IgD-negative memory B cell (primary cell): ENCODE measurements around the gene STK25. TPM values are rescaled to one million over a fixed set of nuclear protein-coding genes. Genes with fewer than 3 reads are reported as not detected.
A peak's percentile ranks its signal among the peaks of the same experiment; 100 is the strongest.

Experiments
- H3K27ac Mint-ChIP-seq, 3 donors: one replicate each; pipeline ENCODE4 v1.8.0; 2020 to 2022; ENCODE audit warnings: mild to moderate bottlenecking in 3 of 3, mixed read lengths in 3 of 3, moderate library complexity in 1 of 3
- H3K27me3 Mint-ChIP-seq: one replicate; pipeline ENCODE4 v1.8.0; 2021; ENCODE audit warnings: mixed read lengths
- H3K36me3 Mint-ChIP-seq: one replicate; pipeline ENCODE4 v1.8.0; 2020; ENCODE audit warnings: mild to moderate bottlenecking, mixed read lengths
- H3K4me1 Mint-ChIP-seq, 3 donors: one replicate each; pipeline ENCODE4 v1.8.0; 2020 to 2022; ENCODE audit warnings: mixed read lengths in 3 of 3, mild to moderate bottlenecking in 1 of 3
- H3K4me3 Mint-ChIP-seq, 4 donors: one replicate each; pipeline ENCODE4 v1.8.0; 2020 to 2022; ENCODE audit warnings: mild to moderate bottlenecking in 4 of 4, mixed read lengths in 4 of 4, moderate library complexity in 3 of 4
- H3K9me3 Mint-ChIP-seq, 3 donors: one replicate each; pipeline ENCODE4 v1.8.0; 2020 to 2021; ENCODE audit warnings: mixed read lengths in 3 of 3, mild to moderate bottlenecking in 1 of 3
- polyA plus RNA-seq: library from polyadenylated mRNA; unstranded; fragments of 300-500 nt; fragmentation: Illumina TruSeq; gene quantifications from one replicate; pipeline ENCODE4 v1.2.3, GENCODE V29; 2021

Gene STK25
- polyA plus RNA-seq, 1 donor from 2014 or later = 90.5 TPM

DNA sequence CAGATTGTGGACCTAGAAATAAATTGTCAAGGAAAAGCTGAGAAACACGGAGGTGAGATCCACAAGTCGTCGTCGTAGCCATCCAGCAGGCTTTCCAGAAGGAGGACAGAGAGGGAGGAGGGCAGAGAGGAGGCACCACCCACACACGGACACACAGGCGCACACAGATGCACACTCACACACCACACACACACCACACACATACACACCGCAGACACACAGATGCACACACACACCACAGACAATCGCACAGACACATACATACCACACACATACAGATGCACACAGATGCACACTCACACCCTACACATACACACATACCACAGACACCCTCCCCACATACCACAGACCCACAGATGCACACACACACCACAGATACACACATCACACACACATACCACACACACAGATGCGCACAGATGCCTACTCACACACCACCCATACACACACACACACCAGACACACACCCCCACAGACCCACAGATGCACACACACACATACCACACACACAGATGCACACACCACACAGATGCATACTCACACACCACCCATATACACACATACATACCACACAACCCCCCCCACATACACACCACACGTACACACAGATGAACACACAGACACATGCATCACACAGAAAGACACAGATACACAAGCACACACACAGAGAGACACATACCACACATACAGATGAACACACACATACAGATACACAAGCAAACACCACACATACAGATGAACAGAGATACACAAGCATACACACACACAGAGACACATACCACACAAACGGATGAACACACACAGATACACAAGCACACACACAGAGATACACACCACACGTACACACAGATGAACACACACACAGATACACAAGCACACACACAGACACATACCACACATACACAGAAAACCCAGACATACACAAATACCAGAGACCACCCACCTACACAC, 37.4 kb upstream of the STK25 start:
- Mint-ChIP-seq H3K4me1 (peaks cover 0 to under 1% (median 0%) of the 10 kb centered on the region in 3 donors), H3K27ac (no peak overlapping the region), H3K9me3 (no peaks in the 10 kb centered on the region), H3K27me3 (peaks cover 25% of the 10 kb centered on the region), H3K4me3 (no peak overlapping the region), H3K36me3 (no peaks in the 10 kb centered on the region)

DNA sequence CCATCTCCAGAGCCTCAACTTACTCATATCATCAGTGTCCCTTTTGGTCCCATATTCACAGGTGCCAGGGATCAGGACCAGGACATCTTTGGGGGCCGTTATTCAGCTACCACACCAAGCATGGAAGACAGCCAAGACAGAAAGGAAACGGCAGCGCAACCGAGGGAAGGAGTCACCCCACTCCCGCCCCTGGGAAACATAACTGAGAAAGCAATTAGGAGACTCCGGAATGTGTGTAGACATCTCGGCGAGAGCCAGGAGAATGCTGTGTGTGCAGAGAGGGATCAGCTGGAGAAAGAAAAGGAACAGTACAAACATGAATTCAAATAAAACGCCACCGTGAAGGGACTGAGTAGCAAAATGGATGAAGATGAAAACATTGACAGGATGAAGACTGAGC, 36.7 kb upstream of the STK25 start:
- Mint-ChIP-seq H3K27me3 (peaks cover 28% of the 10 kb centered on the region), H3K9me3 (no peaks in the 10 kb centered on the region), H3K4me1 (peaks cover 0 to 4% (median 2%) of the 10 kb centered on the region in 3 donors), H3K27ac (no peak overlapping the region), H3K36me3 (no peaks in the 10 kb centered on the region), H3K4me3 (no peak overlapping the region)

DNA sequence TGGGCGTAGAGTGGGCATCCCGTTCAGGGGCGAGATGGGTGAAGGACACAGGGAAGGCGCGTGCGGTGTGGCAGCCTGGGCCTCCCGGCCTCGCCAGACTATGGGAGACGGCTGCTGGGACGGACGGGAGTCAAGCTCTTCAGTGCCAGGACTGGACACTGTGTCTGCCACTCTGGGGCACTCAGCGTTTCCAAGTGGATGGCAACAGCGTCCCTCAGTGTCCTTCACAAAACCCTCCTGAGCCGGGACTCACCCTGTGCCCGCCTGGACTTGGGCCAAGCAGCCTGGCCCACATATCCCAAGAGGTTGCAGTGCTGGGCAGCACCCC, 33.9 kb upstream of the STK25 start:
- H3K4me3 Mint-ChIP-seq = peak overlapping the region in 1 of 4 donors; percentile 6
- H3K27me3 Mint-ChIP-seq = peaks cover 24% of the 10 kb centered on the region
- H3K4me1 Mint-ChIP-seq = peaks cover 0 to 4% (median 2%) of the 10 kb centered on the region in 3 donors
- no peaks in the 10 kb centered on the region for H3K36me3 Mint-ChIP-seq
- no peaks in the 10 kb centered on the region for H3K9me3 Mint-ChIP-seq
- H3K27ac Mint-ChIP-seq = no peak overlapping the region

DNA sequence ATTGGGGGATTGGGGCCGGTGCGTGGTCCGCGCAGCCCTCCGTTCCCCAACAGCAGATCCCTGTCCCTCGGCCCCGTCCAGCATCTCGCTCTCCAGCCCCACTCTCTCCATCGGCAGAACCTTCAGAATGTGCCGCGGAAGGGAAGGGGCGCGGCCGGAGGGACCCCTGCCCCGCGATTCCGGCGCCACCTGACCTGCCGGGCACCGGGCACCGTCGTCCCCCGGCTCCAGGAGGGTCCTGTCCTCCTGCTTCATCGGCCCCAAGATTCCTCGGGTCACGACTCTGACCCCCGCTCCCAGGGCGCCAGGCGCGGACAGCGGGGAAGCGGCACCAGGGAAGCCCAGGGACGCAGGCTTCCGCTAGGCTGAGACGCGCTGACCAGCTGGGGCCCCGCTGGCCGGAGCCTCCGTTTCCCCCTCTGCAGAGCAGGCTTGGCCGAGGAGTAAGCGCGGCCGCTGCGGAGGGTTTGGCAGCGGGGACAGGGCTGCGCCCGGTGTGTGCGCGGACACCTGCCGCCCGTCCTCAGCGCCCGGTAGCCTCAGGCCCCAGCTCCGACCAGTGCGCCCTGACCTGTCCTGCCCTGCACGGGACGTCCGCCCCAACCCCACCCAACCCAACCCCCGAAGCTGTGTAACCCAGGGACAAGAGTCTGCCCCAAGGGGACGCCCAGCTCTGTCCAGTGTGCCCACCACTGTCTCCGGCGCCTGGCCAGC, 33.3 kb upstream of the STK25 start:
- peaks cover 21% of the 10 kb centered on the region for H3K27me3 Mint-ChIP-seq
- no peak overlapping the region for H3K27ac Mint-ChIP-seq
- H3K36me3 Mint-ChIP-seq = no peaks in the 10 kb centered on the region
- peaks cover 0 to 4% (median 2%) of the 10 kb centered on the region in 3 donors for H3K4me1 Mint-ChIP-seq
- H3K4me3 Mint-ChIP-seq = no peak overlapping the region
- no peaks in the 10 kb centered on the region for H3K9me3 Mint-ChIP-seq

DNA sequence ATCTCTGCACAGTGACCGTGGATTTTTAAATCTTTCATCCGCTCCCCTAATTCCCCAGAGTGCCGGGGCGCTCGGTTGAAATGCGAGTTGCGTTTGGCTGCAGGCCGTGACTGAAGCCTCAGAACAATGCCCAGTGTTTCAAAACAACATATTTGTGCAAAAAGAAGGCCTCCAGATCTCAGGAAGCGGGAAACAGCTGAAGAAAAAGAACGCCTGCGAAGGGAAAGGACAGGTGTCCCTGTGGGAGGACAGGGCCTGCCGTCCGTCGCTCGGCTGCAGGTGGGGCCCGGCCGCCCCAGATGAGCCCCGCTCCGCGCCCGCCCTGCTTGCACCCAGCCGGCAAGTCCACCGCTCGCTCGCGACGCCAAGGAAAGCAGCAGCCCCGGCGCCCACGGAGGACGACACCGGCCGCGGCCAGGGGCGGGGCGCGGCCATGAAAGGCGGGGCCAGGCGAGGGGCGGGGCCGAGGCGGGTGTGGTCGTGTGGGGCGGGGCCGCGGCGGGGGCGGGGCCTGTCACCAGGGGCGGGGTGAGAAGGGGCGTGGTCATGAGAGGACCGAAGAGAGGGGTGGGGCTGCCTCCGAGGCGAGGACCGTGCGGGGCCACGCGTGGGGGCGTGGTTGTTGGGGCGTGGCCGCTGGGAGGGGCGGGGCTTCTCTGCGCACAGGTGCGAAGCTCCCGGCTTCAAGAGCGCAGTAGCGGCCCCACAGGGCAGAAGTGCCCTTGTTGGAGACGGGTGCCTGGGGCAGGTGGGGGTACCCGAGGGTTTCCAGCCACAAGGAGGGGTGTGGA, 32.6 kb upstream of the STK25 start:
- no peaks in the 10 kb centered on the region for H3K36me3 Mint-ChIP-seq
- peak overlapping the region; percentile 57 to 82 (median 70) for H3K4me3 Mint-ChIP-seq
- H3K9me3 Mint-ChIP-seq = no peaks in the 10 kb centered on the region
- peaks cover 0 to 4% (median 2%) of the 10 kb centered on the region in 3 donors for H3K4me1 Mint-ChIP-seq
- H3K27ac Mint-ChIP-seq = no peak overlapping the region
- H3K27me3 Mint-ChIP-seq = peaks cover 21% of the 10 kb centered on the region

DNA sequence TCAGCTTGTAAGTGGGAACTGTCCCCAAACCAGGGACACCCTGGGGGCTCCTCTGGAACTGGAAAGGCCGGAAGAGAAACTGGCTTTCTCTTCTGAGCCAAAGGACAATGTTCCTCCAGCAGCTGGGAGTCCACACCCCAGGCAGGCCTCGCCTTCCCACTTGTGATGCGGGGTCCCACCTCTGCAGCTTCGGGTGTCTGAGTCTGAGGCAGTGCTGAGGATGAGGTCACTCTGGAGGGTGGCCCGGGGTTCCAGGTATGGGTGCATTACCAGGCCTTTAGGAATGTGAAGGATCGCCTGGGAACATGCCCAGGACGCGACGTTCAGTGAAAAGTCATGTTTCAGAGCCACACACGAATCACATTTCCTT, 32.0 kb upstream of the STK25 start:
- Mint-ChIP-seq H3K4me3 (peak overlapping the region; percentile 57 to 82 (median 70)), H3K27me3 (peaks cover 21% of the 10 kb centered on the region), H3K4me1 (peaks cover 0 to 4% (median 2%) of the 10 kb centered on the region in 3 donors), H3K36me3 (no peaks in the 10 kb centered on the region), H3K27ac (no peak overlapping the region), H3K9me3 (no peaks in the 10 kb centered on the region)

DNA sequence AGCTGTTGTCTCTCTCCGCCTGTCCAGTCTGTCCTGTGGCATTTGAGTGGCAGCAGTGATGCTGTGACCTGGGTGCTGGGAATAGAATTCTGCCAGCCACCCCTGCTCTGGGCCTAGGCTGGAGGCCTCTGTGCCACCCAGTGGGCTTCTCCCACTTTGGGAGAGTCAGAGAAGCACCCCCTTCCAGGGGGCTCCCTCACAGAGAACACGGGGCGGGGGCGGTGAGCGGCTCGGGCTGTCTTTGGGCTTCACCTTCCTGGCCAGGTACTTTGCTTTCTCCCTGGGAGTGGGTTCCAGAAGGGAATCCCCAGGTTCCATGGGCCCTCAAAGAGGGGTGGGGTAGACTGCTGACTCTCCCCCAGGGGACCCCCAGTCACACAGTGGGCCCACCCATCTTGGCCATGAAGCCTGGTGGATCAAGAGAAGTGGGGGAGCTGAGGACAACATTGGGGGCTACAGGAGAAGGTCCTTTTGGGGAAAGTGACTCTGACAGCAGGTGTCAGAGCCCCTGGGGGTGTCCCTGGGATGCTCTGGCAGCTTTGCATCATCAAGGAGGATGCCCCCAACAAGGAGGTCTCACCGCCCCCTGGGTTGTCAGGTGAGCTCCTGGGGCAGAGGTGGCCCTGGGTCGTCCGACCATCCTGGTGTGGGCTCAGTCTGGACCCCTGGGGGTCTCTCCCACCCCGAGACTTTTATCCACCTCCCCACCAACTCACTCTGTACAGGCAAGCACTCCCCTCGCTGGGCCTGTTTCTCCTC, 31.4 kb upstream of the STK25 start:
- Mint-ChIP-seq H3K4me3 (peak overlapping the region in 3 of 4 donors; percentile 17 to 82 (median 38)), H3K36me3 (no peaks in the 10 kb centered on the region), H3K9me3 (no peaks in the 10 kb centered on the region), H3K27ac (no peak overlapping the region), H3K4me1 (peaks cover 0 to 4% (median 2%) of the 10 kb centered on the region in 3 donors), H3K27me3 (peaks cover 21% of the 10 kb centered on the region)

DNA sequence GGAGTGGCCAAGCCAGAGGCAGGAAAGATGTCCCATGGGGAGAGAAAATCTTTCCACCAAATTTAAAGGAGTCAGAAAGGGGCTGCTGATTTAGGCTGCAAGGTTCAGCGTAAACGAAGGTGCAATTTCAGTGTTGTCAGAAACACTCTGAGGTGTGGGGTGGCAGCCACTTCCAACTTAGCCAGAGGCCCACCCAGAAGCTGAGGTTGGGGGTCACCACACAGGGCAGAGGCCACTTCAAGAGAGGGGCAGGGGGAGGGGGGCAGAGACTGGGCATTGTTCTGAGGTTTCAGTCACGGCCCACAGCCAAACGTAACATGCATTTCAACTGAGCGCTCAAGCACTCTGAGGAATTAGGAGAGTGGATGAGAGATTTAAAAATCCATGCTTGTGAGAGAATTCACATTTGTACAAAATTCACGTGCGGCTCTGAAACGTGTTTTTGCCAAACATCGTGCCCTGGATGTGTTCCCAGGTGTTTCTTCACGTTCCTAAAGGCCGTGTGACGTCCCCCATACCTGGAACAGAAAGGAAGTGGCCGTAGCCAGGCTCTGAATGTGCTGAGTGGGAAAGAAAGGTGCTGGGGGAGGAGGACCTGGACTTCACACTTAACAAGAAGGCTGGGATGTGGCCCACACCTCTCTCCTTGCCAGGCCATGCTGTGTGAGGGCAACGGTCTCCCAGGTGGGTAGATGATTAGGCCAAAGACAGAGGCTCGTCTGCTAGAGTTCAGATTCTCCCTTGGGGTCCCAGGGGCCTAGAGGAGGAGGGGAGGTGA, 30.6 kb upstream of the STK25 start:
- H3K36me3 Mint-ChIP-seq = no peaks in the 10 kb centered on the region
- no peaks in the 10 kb centered on the region for H3K9me3 Mint-ChIP-seq
- peaks cover 0 to 4% (median 2%) of the 10 kb centered on the region in 3 donors for H3K4me1 Mint-ChIP-seq
- peak overlapping the region in 2 of 4 donors; percentile 20 to 58 for H3K4me3 Mint-ChIP-seq
- peaks cover 23% of the 10 kb centered on the region for H3K27me3 Mint-ChIP-seq
- no peak overlapping the region for H3K27ac Mint-ChIP-seq

DNA sequence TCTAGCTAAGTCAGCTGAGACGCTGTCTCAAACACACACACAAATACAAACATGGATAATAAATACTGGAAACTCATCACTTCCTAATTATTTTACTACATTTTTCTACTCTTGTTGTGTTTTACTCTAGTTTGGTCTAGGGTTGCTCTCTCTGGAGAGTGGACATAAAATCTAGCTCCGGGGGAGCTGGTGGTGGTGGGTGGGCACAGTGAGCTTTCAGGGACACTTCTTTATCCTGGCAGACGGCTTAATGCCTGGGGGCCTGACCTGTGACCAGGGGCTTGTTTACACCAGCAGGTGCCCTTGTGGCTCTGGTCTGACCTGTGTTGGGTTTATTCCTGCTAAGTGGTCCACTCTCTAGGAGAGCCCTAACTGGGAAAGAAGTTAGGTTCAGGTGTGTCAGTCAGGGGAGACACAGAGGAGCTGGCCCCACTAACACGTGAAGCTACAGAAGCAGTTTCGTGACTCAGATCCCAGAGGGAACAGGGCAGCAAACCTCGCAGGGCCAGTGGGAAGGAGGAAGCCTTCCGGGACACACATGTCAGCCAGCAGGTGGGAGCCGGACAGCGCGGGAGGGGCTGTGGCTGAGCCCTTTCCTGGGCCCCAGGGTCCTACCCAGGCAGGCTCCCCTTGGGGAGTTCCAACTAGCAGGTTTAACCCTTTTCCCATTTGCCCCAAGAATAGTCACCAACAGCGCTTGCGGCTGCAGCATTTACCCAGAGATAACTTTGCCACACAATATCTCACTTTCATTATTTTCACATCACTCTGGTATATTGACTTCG, 27.7 kb upstream of the STK25 start:
- Mint-ChIP-seq H3K36me3 (no peaks in the 10 kb centered on the region), H3K4me3 (no peak overlapping the region), H3K4me1 (peaks cover 0 to 4% (median 2%) of the 10 kb centered on the region in 3 donors), H3K27me3 (peaks cover 11% of the 10 kb centered on the region), H3K9me3 (no peaks in the 10 kb centered on the region), H3K27ac (no peak overlapping the region)

DNA sequence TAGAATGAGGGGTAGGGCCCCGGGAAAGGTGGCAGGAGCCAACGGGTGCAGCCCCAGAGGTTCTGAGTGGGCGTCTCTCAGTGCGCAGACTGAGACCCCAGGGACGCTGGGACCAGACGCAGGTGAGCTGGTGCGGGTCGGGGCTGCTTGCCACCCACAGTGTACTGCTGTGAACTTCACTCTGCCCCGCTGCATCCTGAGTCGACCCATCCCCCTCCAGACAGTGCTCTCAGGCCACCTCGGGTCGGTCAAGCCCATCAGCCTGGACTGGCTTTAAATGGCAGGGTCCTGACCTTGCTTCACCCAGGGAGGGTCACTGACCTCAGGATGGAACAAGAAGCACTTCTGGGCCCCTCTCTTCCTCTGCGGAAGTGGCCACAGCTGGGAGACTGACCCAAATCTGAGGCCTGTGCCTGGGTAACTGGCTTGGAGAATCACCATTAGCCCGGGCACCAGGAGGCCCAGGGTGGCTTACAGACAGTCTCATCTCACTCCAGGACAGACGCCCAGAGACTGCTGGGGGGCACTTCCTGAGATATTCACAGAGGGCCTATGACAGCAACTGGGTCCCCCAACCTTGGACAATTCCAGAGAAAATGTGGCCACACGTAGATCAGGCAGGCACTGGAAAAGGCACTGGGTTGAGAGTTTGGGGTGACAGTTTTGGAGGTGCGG, 26.5 kb upstream of the STK25 start:
- Mint-ChIP-seq H3K36me3 (no peaks in the 10 kb centered on the region), H3K4me3 (no peak overlapping the region), H3K9me3 (no peaks in the 10 kb centered on the region), H3K27ac (no peak overlapping the region), H3K4me1 (no peaks in the 10 kb centered on the region), H3K27me3 (peaks cover 5% of the 10 kb centered on the region)

DNA sequence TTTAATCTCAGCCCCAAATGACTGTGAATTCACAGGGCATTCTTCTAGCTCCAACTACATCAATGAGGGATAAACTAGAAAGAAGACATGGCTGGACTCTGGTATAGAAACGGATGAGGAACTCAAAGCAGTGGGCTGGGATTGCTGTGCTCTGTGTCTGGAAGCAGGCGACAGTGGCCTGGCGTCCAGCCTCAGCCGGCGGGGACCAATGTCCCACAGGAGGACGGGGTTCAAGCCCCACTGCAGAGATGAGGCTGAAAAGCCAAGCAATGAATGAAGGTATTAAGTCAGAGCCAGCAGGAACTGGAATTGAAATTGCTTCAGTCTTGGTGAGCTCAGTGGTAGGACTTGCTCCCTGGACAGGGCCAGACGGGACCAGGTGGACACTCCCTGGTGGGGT, 25.9 kb upstream of the STK25 start:
- Mint-ChIP-seq H3K9me3 (no peaks in the 10 kb centered on the region), H3K36me3 (no peaks in the 10 kb centered on the region), H3K4me1 (no peaks in the 10 kb centered on the region), H3K4me3 (no peak overlapping the region), H3K27ac (no peak overlapping the region), H3K27me3 (peaks cover 5% of the 10 kb centered on the region)

DNA sequence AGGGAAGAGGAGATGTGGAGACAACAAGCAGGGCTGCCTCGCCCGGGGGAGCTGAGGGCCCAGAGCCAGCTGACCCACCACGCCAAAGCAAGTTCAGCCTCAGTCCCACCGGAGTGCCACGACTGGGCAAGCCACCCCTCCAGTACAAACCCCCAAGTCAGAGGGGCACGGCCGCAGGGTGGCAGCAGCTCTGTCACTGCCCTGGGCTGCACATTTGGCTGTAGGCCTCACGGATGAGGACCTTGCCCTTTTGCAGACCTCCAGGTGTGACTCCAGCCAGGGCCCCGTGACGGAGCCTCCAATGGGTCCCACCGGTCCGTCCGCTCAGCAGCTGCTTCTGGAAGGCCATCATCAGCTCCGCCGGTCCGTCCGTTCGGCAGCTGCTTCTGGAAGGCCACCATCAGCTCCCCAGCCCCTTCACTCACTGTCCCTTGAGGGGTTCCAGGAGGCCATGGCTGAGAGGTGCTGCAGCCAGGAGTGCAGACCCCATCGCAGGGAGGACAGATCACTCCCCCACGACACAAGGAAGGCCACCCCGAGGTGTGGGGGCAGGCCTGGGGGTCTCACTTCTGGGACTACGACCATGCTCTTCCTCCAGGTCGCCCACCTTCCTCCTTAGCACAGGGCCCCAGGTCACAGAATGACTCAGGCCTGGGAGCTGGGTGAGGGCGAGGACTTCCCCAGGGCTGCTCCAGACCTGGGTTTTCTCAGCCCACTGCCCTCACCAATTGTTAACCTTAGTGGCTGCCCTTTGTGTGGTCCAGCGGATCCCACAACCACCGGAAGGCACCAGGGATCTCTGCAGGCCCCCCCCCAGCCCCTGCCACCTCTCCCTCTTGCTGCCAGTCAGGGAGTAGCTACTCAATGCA, 24.6 kb upstream of the STK25 start:
- H3K27me3 Mint-ChIP-seq = peaks cover 2% of the 10 kb centered on the region
- no peaks in the 10 kb centered on the region for H3K4me1 Mint-ChIP-seq
- no peaks in the 10 kb centered on the region for H3K36me3 Mint-ChIP-seq
- H3K4me3 Mint-ChIP-seq = no peak overlapping the region
- no peaks in the 10 kb centered on the region for H3K9me3 Mint-ChIP-seq
- H3K27ac Mint-ChIP-seq = no peak overlapping the region
